ENCODE measurements around the gene TENT5C. TPM values are rescaled to one million over a fixed set of nuclear protein-coding genes. Genes with fewer than 3 reads are reported as not detected.

Gene TENT5C
- total and polyA plus RNA-seq, 10 of the 15 experiments (the other 5 are each of a cell fraction or from before 2014, with no cell fraction given): 0.19 to 2.4 (median 0.78) TPM

DNA sequence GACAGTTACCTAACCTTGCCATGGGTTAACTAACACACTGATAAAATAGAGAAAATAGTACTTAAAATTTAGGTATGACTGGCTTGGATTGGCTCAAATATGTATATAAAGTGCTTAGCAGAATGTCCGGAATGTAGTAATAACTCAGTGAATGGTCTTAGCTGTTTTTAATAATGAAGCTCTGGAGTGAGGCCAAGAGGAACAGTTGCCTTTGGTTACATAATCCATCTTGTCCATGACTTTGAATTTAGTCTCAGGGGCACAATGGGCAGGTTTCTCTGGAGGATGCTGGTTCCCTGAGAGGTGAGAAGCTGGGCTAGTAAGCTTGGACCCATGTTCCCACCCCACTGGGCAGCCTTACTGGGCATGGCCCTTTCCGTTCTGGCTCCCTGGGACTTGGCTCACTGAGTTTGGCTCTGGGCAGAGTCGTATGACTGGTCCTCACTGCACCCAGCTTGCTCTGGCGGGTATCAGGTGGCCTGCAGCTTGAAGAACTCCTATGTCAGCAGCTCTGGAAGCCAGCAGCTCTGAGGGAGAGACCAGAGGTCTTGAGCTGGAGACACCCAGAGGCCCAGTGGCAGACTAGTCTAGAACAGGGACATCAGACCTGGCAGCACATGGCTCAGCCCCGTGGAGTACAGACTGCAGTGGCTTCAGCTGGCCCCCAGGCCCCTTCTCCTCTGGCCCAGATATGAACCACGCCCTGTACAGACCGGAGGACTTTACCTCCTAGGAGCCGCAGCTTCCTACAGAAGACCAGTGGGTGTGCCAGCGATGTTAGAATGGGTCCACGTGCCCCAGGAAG is 40.4 kb downstream of the TENT5C start:
- Histone ChIP-seq H4K20me1 (ENCODE audit: control insufficient read depth, insufficient read depth) (no peaks in the 10 kb centered on the region), H3K9me3 (replicated peaks; ENCODE audit: control insufficient read depth, insufficient read depth, low read length) (no peaks in the 10 kb centered on the region), H3K79me2 (ENCODE audit: control insufficient read depth, insufficient read depth, low read length) (no peaks in the 10 kb centered on the region), H2AFZ (ENCODE audit: control insufficient read depth, low read depth, low read length) (no peak overlapping the region), H3K4me1 (ENCODE audit: control insufficient read depth, insufficient read depth, low read length) (no peaks in the 10 kb centered on the region; the same call in 1 of the 2 replicates), H3K27me3 (replicated peaks in 1 of 2; ENCODE audit: control insufficient read depth in 2 of 2, insufficient read depth in 2 of 2, low read length in 1 of 2) (peaks cover 2 to 8% of the 10 kb centered on the region in 2 experiments; a peak in 3 of 4 replicates), H3K4me3 (no peak overlapping the region), H3K4me2 (ENCODE audit: control insufficient read depth, insufficient read depth) (no peak overlapping the region), H3K36me3 (ENCODE audit: control insufficient read depth in 2 of 2, insufficient read depth in 2 of 2, low read length in 1 of 2) (no peaks in the 10 kb centered on the region), H3K9ac (ENCODE audit: control insufficient read depth, insufficient read depth, low read length) (no peak overlapping the region), H3K27ac (ENCODE audit: control insufficient read depth, insufficient read depth) (no peak overlapping the region)
- FAIRE-seq (no peak), ATAC-seq (no peak), DNase-seq (ENCODE audit: low read depth, low spot score) (no peak)
- ChIA-PET POLR2A (no interaction called here), CTCF (interaction anchor here (1.2 kb wide), 1 partner anchor 112 kb away, joined by 3 read pairs; no protein-coding TSS in a partner anchor), SMC1A (ENCODE audit: uncharacterized antibody, unreplicated experiment) (no interaction called here), RAD21 (ENCODE audit: unreplicated experiment) (no interaction called here)
- TF ChIP-seq WRNIP1 (IDR thresholded peaks at IDR 0.05; ENCODE audit: borderline replicate concordance, low read depth, low read length): no peak
- no peak for TF ChIP-seq RBBP5 (conservative IDR thresholded peaks at IDR 0.05)
- no peak for TF ChIP-seq RFX5 (IDR thresholded peaks at IDR 0.05; ENCODE audit: low read depth, low read length)
- BruUV-seq (replicated peaks): no TSS peak
- intact Hi-C loops (cut with micrococcal nuclease; ENCODE audit: unreplicated experiment): no loop called here
- 57% methylated on average over 10 of the region's 10 CpGs for WGBS (ENCODE audit: insufficient coverage, insufficient replicate concordance, low lambda C conversion rate, missing lambda C conversion rate)
- in situ Hi-C loops (cut with MboI): no loop called here

DNA sequence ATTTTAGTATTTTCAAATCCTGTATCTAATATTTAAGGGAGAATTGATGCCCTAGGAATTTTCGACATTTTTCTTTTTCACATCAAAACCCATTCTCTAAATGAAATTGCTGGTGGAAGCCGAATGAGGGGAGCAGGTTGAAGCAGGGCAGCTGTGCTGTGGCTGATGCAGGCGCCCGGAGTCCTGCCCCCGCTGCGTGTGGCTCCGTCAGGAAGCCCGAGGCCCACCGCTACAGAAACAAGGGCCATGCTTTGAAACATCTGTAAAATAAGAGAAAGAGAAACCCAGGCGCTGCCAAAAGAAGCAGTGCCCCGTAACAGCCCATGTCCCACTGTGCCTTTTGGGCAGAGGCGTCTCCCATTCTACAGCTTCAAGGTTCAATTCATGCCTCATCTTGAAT is 41.1 kb downstream of the TENT5C start:
- H2AFZ ChIP-seq (ENCODE audit: control insufficient read depth, low read depth, low read length): no peak overlapping the region
- no peaks in the 10 kb centered on the region; the same call in 1 of the 2 replicates for H3K4me1 ChIP-seq (ENCODE audit: control insufficient read depth, insufficient read depth, low read length)
- intact Hi-C loops (cut with micrococcal nuclease; ENCODE audit: unreplicated experiment) (no loop called here), in situ Hi-C loops (cut with MboI) (no loop called here)
- H3K9ac ChIP-seq (ENCODE audit: control insufficient read depth, insufficient read depth, low read length): no peak overlapping the region
- peaks cover 0 to 5% of the 10 kb centered on the region in 2 experiments; a peak in 2 of 4 replicates for H3K27me3 ChIP-seq (replicated peaks in 1 of 2; ENCODE audit: control insufficient read depth in 2 of 2, insufficient read depth in 2 of 2, low read length in 1 of 2)
- H4K20me1 ChIP-seq (ENCODE audit: control insufficient read depth, insufficient read depth): no peaks in the 10 kb centered on the region
- FAIRE-seq (no peak), DNase-seq (ENCODE audit: low read depth, low spot score) (no peak), ATAC-seq (no peak)
- no peaks in the 10 kb centered on the region for H3K36me3 ChIP-seq (ENCODE audit: control insufficient read depth in 2 of 2, insufficient read depth in 2 of 2, low read length in 1 of 2)
- 68% methylated on average over 12 of the region's 12 CpGs for WGBS (ENCODE audit: insufficient coverage, insufficient replicate concordance, low lambda C conversion rate, missing lambda C conversion rate)
- no peak overlapping the region for H3K4me2 ChIP-seq (ENCODE audit: control insufficient read depth, insufficient read depth)
- SMC1A ChIA-PET (ENCODE audit: uncharacterized antibody, unreplicated experiment): no interaction called here
- CTCF ChIA-PET: interaction anchor here (1.2 kb wide), 1 partner anchor 112 kb away, joined by 3 read pairs; no protein-coding TSS in a partner anchor
- H3K9me3 ChIP-seq (replicated peaks; ENCODE audit: control insufficient read depth, insufficient read depth, low read length): peaks cover 2% of the 10 kb centered on the region; the same call in 1 of the 3 replicates
- RAD21 ChIA-PET (ENCODE audit: unreplicated experiment): no interaction called here
- no TSS peak for BruUV-seq (replicated peaks)
- H3K4me3 ChIP-seq: no peak overlapping the region
- POLR2A ChIA-PET: no interaction called here
- no peaks in the 10 kb centered on the region for H3K79me2 ChIP-seq (ENCODE audit: control insufficient read depth, insufficient read depth, low read length)
- H3K27ac ChIP-seq (ENCODE audit: control insufficient read depth, insufficient read depth): no peak overlapping the region
- TF ChIP-seq RAD51 (IDR thresholded peaks at IDR 0.05) (no peak), NRF1 (conservative IDR thresholded peaks at IDR 0.05; ENCODE audit: low read depth, low read length) (no peak), KAT2A (conservative IDR thresholded peaks at IDR 0.05; ENCODE audit: control insufficient read depth, low read depth, low read length) (no peak), STAT3 (IDR thresholded peaks at IDR 0.05; ENCODE audit: low read depth, low read length) (no peak), CBX3 (IDR thresholded peaks at IDR 0.05; ENCODE audit: borderline replicate concordance, low read depth) (no peak)
- TF ChIP-seq, protein P1, sequence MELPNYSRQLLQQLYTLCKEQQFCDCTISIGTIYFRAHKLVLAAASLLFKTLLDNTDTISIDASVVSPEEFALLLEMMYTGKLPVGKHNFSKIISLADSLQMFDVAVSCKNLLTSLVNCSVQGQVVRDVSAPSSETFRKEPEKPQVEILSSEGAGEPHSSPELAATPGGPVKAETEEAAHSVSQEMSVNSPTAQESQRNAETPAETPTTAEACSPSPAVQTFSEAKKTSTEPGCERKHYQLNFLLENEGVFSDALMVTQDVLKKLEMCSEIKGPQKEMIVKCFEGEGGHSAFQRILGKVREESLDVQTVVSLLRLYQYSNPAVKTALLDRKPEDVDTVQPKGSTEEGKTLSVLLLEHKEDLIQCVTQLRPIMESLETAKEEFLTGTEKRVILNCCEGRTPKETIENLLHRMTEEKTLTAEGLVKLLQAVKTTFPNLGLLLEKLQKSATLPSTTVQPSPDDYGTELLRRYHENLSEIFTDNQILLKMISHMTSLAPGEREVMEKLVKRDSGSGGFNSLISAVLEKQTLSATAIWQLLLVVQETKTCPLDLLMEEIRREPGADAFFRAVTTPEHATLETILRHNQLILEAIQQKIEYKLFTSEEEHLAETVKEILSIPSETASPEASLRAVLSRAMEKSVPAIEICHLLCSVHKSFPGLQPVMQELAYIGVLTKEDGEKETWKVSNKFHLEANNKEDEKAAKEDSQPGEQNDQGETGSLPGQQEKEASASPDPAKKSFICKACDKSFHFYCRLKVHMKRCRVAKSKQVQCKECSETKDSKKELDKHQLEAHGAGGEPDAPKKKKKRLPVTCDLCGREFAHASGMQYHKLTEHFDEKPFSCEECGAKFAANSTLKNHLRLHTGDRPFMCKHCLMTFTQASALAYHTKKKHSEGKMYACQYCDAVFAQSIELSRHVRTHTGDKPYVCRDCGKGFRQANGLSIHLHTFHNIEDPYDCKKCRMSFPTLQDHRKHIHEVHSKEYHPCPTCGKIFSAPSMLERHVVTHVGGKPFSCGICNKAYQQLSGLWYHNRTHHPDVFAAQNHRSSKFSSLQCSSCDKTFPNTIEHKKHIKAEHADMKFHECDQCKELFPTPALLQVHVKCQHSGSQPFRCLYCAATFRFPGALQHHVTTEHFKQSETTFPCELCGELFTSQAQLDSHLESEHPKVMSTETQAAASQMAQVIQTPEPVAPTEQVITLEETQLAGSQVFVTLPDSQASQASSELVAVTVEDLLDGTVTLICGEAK (IDR thresholded peaks at IDR 0.05; ENCODE audit: borderline replicate concordance): no peak

Measured in GM12878 (cell line).